ENCODE measurements around the gene MARCHF10.

- TF ChIP-seq POLR2A (IDR thresholded peaks at IDR 0.05) (no peak), CTCF (IDR thresholded peaks at IDR 0.05) (no peak)
Observed at GRCh38 chr17:62707425-62707739, 100.7 kb downstream of the MARCHF10 start.
